Activated T-cell treated with anti-CD3 and anti-CD28 coated beads, Interleukin-2, amount 50 U/mL, for 4 hours (primary cell): ENCODE results near the gene LSP1. TPM values are rescaled to one million over a fixed set of nuclear protein-coding genes. Genes with fewer than 3 reads are reported as not detected.

Source experiments
- ATAC-seq, 2 donors: fragments of 200-7000 bp; cut with Tn5 transposase; one replicate each; pipeline ENCODE4 v1.10.0; 2021
- DNase-seq: peaks from one replicate; pipeline ENCODE4 v3.0.0-alpha.2; 2020
- H3K27me3 Mint-ChIP-seq: one replicate; pipeline ENCODE4 v1.8.0; 2021; ENCODE audit warnings: low read depth, mixed read lengths
- H3K36me3 Mint-ChIP-seq: one replicate; pipeline ENCODE4 v1.8.0; 2022; ENCODE audit warnings: mixed read lengths; ENCODE audit not compliant: insufficient read depth
- H3K4me1 Mint-ChIP-seq: one replicate; pipeline ENCODE4 v1.8.0; 2021; ENCODE audit warnings: low read depth, mixed read lengths
- H3K4me3 Mint-ChIP-seq: one replicate; pipeline ENCODE4 v1.8.0; 2021; ENCODE audit warnings: mild to moderate bottlenecking, moderate library complexity, mixed read lengths
- H3K9me3 Mint-ChIP-seq: one replicate; pipeline ENCODE4 v1.8.0; 2021; ENCODE audit warnings: mixed read lengths
- total RNA-seq, 3 donors: library from RNA; stranded (reverse); gene quantifications; one replicate each; pipeline ENCODE4 v1.2.1, GENCODE V29; 2021

Gene LSP1
- total RNA-seq, 3 donors from 2014 or later, result 34.6 to 71.7 (median 60.6) TPM

GRCh38 chr11:1838077-1838425 lies 14.8 kb upstream of the LSP1 start:
- no peak for ATAC-seq
- H3K27me3 Mint-ChIP-seq, result peaks cover 4% of the 10 kb centered on the region
- H3K4me3 Mint-ChIP-seq, result no peak overlapping the region
- H3K4me1 Mint-ChIP-seq, result peaks cover 8% of the 10 kb centered on the region
- no peaks in the 10 kb centered on the region for H3K36me3 Mint-ChIP-seq
- DNase-seq, result no peak
- no peaks in the 10 kb centered on the region for H3K9me3 Mint-ChIP-seq

- Mint-ChIP-seq H3K9me3 (no peaks in the 10 kb centered on the region), H3K27me3 (peaks cover under 1% of the 10 kb centered on the region), H3K4me1 (peaks cover 14% of the 10 kb centered on the region)
Measured at GRCh38 chr11:1838426-1839144, 14.3 kb upstream of the LSP1 start, which contains the start of gene TNNI2. TSS of gene TNNI2 (plus strand) at chr11:1838981. CDS start at chr11:1839697, 716 bp downstream.

GRCh38 chr11:1839204-1839923 lies 13.5 kb upstream of the LSP1 start:
- no peak for ATAC-seq
- no peaks in the 10 kb centered on the region for H3K9me3 Mint-ChIP-seq
- H3K4me1 Mint-ChIP-seq, result peaks cover 21% of the 10 kb centered on the region
- no peaks in the 10 kb centered on the region for H3K36me3 Mint-ChIP-seq
- H3K4me3 Mint-ChIP-seq, result no peak overlapping the region
- H3K27me3 Mint-ChIP-seq, result no peaks in the 10 kb centered on the region
- DNase-seq, result no peak

More at GRCh38 chr11:1838426-1839144, 14.3 kb upstream of the LSP1 start, which contains the start of gene TNNI2:
- DNase-seq (no peak), ATAC-seq (no peak)
- no peaks in the 10 kb centered on the region for H3K36me3 Mint-ChIP-seq
- no peak within 1 kb of the TSS for H3K4me3 Mint-ChIP-seq

GRCh38 chr11:1839924-1840779 lies 12.7 kb upstream of the LSP1 start:
- ATAC-seq (no peak), DNase-seq (no peak)
- Mint-ChIP-seq H3K4me3 (no peak overlapping the region), H3K27me3 (no peaks in the 10 kb centered on the region), H3K9me3 (no peaks in the 10 kb centered on the region), H3K36me3 (no peaks in the 10 kb centered on the region), H3K4me1 (peaks cover 29% of the 10 kb centered on the region)

- Mint-ChIP-seq H3K4me1 (peaks cover 36% of the 10 kb centered on the region), H3K4me3 (no peak overlapping the region)
- no peak for DNase-seq
Measured at GRCh38 chr11:1840780-1841480, 12.0 kb upstream of the LSP1 start.

GRCh38 chr11:1841511-1842148 lies 11.3 kb upstream of the LSP1 start:
- DNase-seq (no peak), ATAC-seq (no peak)
- no peaks in the 10 kb centered on the region for H3K27me3 Mint-ChIP-seq
- H3K9me3 Mint-ChIP-seq, result no peaks in the 10 kb centered on the region
- H3K36me3 Mint-ChIP-seq, result no peaks in the 10 kb centered on the region
- peaks cover 38% of the 10 kb centered on the region for H3K4me1 Mint-ChIP-seq
- H3K4me3 Mint-ChIP-seq, result no peak overlapping the region

More at GRCh38 chr11:1840780-1841480, 12.0 kb upstream of the LSP1 start:
- H3K27me3 Mint-ChIP-seq, result no peaks in the 10 kb centered on the region
- ATAC-seq, result no peak
- no peaks in the 10 kb centered on the region for H3K9me3 Mint-ChIP-seq
- H3K36me3 Mint-ChIP-seq, result no peaks in the 10 kb centered on the region

GRCh38 chr11:1842149-1843097 lies 10.5 kb upstream of the LSP1 start:
- no peaks in the 10 kb centered on the region for H3K27me3 Mint-ChIP-seq
- H3K4me1 Mint-ChIP-seq, result peaks cover 46% of the 10 kb centered on the region
- H3K4me3 Mint-ChIP-seq, result no peak overlapping the region
- no peak for ATAC-seq
- no peaks in the 10 kb centered on the region for H3K9me3 Mint-ChIP-seq
- no peaks in the 10 kb centered on the region for H3K36me3 Mint-ChIP-seq
- DNase-seq, result no peak

GRCh38 chr11:1843098-1843473 lies 9.8 kb upstream of the LSP1 start:
- H3K4me1 Mint-ChIP-seq, result peaks cover 50% of the 10 kb centered on the region
- H3K27me3 Mint-ChIP-seq, result no peaks in the 10 kb centered on the region
- peak overlapping the region; percentile 57 for H3K4me3 Mint-ChIP-seq
- no peaks in the 10 kb centered on the region for H3K9me3 Mint-ChIP-seq
- H3K36me3 Mint-ChIP-seq, result no peaks in the 10 kb centered on the region
- DNase-seq (no peak), ATAC-seq (no peak)

- H3K9me3 Mint-ChIP-seq, result no peaks in the 10 kb centered on the region
- ATAC-seq, result no peak
- H3K4me1 Mint-ChIP-seq, result peaks cover 57% of the 10 kb centered on the region
- peak overlapping the region; percentile 57 for H3K4me3 Mint-ChIP-seq
- no peaks in the 10 kb centered on the region for H3K36me3 Mint-ChIP-seq
- H3K27me3 Mint-ChIP-seq, result no peaks in the 10 kb centered on the region
- no peak for DNase-seq
Measured at GRCh38 chr11:1843796-1844195, 9.1 kb upstream of the LSP1 start.

GRCh38 chr11:1844221-1845094 lies 8.4 kb upstream of the LSP1 start:
- Mint-ChIP-seq H3K4me3 (peak overlapping the region; percentile 76), H3K36me3 (no peaks in the 10 kb centered on the region), H3K27me3 (no peaks in the 10 kb centered on the region), H3K4me1 (peaks cover 64% of the 10 kb centered on the region), H3K9me3 (no peaks in the 10 kb centered on the region)
- DNase-seq (no peak), ATAC-seq (peak; percentile 60 to 64)

GRCh38 chr11:1845095-1845429 lies 7.8 kb upstream of the LSP1 start:
- H3K27me3 Mint-ChIP-seq, result no peaks in the 10 kb centered on the region
- ATAC-seq, result peak in 1 of 2 donors; percentile 15
- H3K4me1 Mint-ChIP-seq, result peaks cover 65% of the 10 kb centered on the region
- H3K4me3 Mint-ChIP-seq, result peak overlapping the region; percentile 76
- no peak for DNase-seq
- no peaks in the 10 kb centered on the region for H3K9me3 Mint-ChIP-seq
- H3K36me3 Mint-ChIP-seq, result no peaks in the 10 kb centered on the region
